Measurements from ENCODE around the gene ADGRL1.
A peak's percentile ranks its signal among the peaks of the same experiment; 100 is the strongest.
"Not testable (repeated sequence)": the region's sequence is repeated elsewhere in the genome, so short reads cannot be mapped to it uniquely, and the experiment has no call there.

Gene ADGRL1

DNA sequence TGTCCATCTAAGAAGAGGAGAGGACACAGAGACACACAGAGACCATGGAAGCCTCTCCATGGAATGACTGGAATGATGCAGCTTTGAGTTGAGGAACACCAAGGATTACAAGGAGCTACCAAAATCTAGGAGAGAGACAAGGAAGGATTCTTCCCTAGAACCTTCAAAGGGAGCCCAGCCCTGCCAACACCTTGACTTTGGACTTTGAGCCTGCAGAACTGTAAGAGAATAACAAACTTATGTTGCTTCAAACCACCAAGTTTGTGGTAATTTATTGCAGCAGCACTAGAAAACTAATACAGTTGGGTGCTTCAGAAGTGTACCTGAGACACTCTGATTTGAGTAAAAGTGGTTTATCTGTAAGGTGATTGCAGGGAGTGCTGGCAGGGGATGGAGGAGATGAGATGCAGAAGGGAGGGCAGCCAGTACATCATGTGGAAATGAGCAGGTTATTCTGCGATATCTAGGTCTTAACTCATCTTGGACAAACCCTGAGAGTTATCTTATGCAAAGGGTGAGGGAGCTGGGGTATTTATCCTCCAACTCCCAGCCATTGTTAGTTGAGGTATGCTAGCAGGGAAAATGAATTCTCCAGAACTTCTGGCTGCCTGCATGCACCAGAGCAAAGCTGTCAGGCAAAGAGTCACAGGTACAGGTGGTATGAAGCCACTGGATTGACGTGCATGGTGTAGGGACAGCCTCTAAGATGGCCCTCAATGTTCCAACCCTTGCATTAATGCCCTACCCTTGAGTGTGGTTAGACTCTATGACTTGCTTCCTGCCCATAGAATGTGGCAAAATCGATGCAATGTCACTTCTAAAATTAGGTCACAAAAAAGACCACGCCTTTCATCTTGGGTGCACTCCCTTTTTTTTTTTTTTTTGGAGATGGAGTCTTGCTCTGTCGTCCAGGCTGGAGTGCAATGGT lies 31.3 kb upstream of the ADGRL1 start:
- H3K27ac ChIP-seq = no peak overlapping the region
- TF ChIP-seq, protein P1, sequence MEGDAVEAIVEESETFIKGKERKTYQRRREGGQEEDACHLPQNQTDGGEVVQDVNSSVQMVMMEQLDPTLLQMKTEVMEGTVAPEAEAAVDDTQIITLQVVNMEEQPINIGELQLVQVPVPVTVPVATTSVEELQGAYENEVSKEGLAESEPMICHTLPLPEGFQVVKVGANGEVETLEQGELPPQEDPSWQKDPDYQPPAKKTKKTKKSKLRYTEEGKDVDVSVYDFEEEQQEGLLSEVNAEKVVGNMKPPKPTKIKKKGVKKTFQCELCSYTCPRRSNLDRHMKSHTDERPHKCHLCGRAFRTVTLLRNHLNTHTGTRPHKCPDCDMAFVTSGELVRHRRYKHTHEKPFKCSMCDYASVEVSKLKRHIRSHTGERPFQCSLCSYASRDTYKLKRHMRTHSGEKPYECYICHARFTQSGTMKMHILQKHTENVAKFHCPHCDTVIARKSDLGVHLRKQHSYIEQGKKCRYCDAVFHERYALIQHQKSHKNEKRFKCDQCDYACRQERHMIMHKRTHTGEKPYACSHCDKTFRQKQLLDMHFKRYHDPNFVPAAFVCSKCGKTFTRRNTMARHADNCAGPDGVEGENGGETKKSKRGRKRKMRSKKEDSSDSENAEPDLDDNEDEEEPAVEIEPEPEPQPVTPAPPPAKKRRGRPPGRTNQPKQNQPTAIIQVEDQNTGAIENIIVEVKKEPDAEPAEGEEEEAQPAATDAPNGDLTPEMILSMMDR (conservative IDR thresholded peaks at IDR 0.05) = no peak

DNA sequence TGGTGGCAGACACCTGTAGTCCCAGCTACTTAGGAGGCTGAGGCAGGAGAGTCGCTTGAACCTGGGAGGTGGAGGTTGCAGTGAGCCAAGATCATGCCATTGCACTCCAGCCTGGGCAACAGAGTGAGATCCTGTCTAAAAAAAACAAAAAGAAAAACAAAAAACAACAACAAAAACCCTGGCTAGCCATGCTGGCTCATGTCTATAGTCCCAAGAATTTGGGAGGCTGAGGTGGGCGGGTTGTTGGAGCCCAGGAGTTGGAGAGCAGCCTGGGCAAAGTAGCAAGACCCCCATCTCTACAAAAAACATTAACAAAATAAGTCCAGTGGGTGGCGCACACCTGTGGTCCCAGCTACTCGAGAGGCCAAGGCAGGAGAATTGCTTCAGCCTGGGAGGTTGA lies 27.0 kb upstream of the ADGRL1 start:
- H3K27ac ChIP-seq = not testable (repeated sequence)

DNA sequence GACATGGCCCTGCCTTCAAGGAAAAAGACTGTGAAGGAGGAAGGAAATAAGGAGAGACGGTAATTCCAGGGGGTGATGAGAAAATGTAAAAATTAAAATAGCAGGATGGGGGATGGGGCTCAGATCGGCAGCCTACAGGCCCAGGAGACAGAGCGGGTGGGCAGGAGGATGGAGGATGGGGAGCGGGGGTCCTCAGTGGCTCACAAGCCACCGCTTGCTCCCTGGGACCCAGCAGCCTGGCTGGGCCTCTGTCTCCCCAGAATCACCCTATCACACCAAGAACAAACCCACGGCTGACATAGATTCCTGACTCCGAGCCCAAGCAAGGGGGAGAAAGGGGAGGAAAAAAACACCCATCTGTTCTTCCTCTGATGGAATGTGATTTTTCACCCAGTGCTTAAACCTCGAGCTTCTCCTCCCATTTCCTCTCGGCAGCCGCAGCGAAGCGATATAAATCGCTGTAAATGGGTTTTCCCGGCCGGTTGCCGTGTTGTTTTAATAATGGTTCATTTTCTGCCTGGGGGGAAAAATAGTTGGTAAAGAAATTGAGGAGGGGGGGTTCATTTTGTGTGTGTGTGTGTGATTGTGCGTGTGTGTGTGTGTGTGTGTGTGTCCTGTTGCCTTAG lies 22.6 kb upstream of the ADGRL1 start:
- H3K27ac ChIP-seq = not testable (repeated sequence)

DNA sequence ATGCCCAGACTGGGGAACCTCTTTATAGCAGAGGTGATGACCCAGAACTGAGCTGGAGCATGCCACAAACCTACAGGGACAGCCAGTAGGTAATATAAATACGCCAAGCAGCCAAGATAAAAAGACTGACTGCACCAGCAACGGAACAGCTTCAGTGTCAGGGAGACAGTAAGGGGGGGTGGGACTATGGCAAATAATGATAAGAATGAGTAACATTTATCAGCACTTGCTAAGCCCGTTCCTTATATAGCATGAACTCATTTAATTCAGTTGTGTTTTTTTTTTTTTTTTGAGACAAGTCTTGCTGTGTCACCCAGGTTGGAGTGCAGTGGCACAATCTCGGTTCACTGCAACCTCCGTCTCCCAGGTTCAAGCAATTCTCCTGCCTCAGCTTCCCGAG lies 20.5 kb upstream of the ADGRL1 start:
- not testable (repeated sequence) for H3K27ac ChIP-seq

DNA sequence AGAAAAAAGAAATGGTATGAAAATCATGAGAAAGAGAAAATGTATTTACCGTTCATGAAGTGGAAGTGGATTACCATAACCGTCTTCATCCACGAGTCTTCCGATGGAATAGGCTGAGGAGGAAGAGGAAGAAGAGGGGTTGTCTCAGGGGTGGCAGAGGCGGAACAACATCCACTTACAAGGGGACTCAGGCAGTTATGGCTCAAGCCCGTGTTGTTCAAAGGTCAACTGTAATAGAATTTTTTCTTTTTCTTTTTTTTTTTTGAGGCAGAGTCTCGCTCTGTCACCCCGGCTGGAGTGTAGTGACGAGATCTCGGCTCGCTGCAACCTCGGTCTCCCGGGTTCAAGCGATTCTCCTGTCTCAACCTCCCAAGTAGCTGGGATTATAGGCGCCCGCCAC lies 16.9 kb upstream of the ADGRL1 start:
- H3K27ac ChIP-seq = no peak overlapping the region
- TF ChIP-seq, protein P1 (conservative IDR thresholded peaks at IDR 0.05) = no peak

DNA sequence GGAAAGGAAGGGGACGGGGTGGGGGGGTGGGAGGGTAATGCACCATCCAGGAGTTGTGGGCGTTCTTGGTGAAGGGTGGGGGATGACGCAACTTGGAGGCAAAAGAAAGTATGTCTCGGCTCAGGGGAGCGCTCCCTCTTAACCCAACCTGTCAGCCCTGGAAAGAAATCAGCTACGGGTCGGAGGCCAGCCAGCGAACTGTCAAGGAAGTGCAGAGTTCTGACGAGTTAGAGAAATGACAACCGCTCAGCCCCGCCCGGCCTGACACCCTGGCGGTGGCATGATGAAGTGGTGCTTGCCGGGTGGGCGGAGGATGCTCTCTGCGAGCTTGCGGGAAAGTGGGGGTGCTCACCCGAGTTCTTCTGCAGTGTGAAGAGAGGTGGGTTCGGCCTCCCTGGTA lies 15.4 kb upstream of the ADGRL1 start:
- H3K27ac ChIP-seq = not testable (repeated sequence)

DNA sequence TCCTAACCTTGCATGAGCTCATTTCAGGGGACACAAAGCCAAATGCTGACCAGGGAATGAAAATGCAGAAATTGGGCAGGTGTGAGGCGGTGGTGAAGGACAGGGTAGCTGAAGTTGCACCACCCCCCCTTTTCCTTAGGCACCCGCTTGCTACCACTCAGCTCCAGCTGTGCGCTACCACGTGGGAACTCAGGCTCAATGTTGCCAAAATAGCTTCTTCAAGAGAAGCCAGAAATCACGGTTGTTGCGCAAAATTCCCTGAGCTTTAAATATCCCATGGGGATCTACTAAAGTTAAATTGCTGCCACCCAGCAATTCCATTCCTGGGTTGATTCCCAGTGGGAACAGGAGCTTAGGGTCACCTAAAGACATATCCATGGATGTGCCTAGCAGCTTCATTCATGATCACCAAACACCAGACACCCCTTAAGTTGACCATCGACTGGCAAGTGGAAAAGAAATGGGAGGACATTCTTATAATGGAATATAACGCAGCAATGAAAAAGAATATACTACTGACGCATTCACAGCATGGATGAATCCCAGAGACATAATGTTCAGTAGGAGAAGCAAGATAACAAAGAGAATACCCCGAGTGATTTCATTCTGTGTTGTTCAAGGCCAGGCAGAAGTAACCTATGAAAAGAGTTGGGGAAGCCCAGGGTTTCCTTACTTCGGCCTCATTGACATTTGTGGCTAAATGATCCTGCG lies 12.8 kb upstream of the ADGRL1 start:
- H3K27ac ChIP-seq = no peak overlapping the region
- TF ChIP-seq, protein P1 (conservative IDR thresholded peaks at IDR 0.05) = no peak

More for the DNA sequence above, 15.4 kb upstream of the ADGRL1 start:
- TF ChIP-seq, protein P1 (conservative IDR thresholded peaks at IDR 0.05) = peak; percentile 30

DNA sequence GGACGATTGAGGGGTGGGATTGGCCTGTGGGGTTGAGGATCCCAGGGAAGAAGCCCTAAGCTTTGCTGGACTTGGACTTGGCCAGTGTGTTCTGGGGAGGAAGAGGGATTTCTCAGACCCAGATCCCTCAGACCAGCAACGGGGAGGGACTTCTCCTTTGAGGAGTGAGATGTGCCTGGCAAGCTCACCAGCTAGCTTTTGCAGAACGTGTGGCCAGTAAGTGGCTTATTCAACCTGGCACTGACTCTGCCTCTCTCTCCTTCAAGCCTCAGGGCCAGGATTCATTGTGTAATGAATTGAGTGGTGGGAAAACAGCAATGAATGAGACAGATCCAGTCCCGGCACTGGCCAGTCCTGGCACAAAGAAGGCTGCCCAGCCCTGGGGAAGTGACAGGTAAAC lies 11.9 kb upstream of the ADGRL1 start:
- H3K27ac ChIP-seq = not testable (repeated sequence)

DNA sequence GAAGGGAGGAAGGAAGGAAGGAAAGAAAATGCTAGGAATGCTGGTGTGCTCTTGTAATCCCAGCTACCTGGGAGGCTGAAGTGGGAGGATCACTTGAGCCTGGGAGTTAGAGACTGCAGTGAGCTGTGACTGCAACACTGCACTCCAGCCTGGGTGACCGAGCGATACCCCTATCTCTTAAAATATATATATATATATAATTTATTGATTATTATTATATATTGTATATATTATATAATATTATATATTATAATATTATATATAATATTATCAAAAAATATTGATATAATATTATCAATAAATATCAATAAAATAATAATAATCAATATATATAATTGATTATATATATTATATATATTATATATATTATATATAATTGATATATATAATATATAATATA lies 8.6 kb upstream of the ADGRL1 start:
- TF ChIP-seq, protein P1 (conservative IDR thresholded peaks at IDR 0.05) = no peak
- no peak overlapping the region for H3K27ac ChIP-seq

DNA sequence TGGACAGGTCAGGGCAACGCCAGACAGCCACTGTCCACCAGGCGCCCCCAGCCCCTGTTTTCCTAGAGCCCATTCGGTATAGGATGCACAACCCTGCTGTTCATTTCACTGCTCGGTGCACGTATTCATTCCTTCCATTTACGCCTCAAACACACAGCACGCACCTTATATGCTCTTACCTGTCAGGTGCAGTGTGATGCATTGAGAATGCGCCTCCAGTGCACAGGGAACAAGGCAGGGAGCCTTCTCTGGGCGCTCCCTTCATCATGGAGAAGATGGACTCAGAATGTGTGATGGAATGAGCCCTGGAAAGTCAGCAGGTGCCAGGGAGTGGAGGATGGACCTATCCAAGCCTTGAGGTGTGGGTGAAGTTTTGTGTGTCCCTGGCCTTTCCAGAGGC lies 4.2 kb upstream of the ADGRL1 start:
- not testable (repeated sequence) for H3K27ac ChIP-seq

DNA sequence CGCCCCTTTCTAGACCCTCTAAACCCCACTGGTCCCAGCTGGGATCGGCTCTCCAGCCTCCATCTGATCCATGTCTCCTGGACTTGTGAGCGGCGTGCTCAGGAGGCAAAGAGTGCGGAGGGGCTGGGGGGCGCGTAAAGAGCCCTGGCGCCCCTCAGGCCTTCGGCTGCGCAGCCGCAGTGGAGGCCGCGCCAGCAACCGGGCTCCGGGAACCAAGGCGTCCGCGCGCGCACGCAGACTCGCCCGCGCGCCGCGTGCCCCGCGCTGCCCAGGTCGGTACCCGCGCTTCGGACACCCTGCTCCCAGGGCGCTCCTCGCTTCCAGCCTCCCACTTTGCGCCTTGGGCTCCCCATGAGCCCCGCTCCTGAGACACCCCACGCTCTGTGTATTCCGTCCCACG lies 3.4 kb upstream of the ADGRL1 start:
- H3K27ac ChIP-seq = not testable (repeated sequence)

DNA sequence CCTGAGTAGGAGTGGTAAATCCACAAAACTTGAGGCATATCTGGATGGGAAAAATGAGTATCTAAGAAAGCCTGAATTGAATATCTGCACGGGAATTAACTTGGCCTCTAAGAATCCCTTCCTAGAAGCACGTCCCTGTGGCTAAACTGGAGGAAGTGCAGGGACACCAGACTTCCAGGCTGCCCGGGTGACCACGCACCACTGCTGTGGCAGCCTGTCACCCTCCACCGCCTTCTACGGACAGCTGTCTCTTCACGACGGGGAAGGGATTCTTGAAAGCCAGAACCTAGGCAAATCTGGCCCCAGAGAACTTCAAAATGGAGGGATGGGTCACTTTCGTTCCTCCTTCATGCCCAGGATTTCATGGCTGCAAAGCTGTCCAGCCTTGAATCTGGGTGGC lies 2.5 kb upstream of the ADGRL1 start:
- not testable (repeated sequence) for H3K27ac ChIP-seq

DNA sequence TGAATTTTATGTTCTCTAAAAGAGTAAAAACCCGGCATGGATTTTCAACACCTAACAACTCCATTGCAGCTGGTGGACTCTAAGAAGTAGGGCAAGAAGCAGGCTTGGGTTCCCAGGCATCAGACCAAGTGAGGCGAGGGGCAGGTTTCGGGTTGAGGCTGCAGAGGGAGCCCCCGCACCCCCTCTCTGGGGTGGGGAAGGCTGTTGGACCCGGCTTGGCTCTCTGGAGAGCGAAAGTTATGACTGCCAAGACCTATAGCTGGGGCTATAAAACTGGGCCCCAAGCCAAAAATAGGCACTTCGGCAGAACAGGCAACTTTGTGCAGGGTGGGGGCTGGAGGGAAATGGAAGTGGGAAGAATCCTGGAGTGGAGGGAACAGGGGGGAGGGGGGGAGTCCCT lies 1.8 kb upstream of the ADGRL1 start:
- peak overlapping the region; percentile 71 for H3K27ac ChIP-seq
